ENCODE measurements around the gene PIGN.

The PIGN gene

DNA sequence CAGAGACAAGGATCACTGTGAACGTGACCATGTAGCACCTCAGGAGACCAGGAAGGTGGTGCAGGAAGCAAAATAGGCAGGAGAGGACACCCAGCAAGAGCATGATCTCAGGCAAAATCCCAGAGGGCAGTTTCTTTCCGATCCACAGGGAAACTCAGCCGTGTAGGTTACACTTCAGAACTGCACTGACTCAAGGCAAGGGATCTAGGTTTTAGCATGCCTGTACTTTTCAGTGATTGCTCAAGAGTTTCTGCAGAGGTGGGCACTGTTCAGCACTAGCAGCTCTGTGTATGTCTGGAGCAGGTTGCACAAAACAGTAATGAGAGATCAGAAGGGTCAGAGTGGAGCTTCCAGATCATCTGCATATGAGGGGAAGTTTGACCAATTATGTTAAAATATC lies 177.3 kb downstream of the PIGN start:
- DNase-seq (ENCODE audit: low read depth in 3 of 3), result no peak

DNA sequence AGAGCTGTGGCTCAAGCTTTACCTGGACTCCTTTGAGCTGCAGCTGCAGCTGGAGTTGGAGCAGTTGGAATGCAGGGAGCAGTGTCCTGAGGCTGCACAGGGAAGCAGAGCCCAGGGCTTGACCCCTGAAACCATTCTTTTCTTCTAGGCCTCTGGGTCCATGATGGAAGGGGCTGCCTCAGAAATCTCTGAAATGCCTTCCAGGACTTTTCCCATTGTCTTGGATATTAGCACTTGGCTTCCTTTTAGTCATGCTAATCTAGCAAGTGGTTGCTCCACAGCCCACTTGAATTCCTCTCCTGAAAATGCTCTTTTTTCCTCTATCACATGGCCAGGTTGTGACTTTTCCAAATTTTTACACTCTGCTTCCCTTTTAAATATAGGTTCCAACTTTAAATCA lies 185.5 kb downstream of the PIGN start:
- no peak for DNase-seq (ENCODE audit: low read depth in 3 of 3)

DNA sequence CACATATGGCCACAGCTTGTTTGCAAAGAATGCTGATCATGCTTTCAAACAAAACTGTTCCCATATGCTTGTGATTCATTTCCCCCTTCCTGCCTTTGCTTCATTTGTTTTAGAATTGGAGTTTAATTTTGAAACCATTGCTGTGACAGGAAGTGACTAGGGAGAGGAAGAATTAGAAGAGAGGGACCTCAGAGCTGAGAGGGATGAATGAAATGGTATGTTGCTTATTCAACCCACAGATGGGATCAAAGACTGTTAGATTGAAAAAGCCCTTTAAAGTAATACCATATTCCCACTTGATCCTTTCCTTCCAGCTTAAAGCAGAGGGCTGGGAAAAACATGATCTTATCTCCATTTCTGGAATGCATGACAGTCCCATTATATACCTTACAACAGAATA lies 187.9 kb downstream of the PIGN start:
- no peak for DNase-seq (ENCODE audit: low read depth in 3 of 3)

DNA sequence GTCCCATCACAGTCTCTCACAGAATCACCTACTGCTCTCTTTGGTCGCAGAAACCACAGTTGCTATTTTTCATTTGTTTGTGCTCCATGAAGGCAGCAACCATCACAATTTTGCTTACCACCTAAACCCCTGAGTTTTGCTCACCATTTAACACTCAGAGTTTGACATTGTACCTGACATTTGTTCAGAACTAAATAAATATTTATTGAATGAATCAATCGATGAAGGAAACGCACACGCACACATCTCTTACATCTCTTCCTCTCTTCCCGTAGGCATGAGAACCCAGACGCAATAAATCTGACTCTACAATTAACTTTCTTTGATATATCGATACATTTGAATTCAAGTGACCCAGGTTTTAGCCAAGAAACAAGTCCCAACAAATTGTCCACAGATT lies 188.5 kb downstream of the PIGN start:
- DNase-seq (ENCODE audit: low read depth in 3 of 3), result no peak

DNA sequence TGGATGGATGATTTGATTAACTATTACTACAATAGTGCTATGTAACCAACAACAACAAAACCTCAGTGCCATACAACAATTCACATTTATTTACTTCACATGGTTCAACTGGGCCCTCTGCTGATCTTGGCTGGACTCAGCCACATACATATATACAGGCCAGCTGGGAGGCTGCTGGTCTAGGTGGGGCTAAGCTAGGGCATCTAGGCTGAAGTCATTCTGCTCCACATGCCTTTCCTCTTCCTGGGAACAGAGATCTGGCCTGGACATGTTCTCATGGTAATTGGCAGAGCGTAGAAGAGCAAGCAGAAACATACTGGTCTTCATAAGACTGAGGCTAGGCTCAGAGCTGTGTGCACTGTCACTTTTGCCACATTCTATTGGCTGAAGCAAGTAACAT lies 191.2 kb downstream of the PIGN start:
- no peak for DNase-seq (ENCODE audit: low read depth in 3 of 3)

DNA sequence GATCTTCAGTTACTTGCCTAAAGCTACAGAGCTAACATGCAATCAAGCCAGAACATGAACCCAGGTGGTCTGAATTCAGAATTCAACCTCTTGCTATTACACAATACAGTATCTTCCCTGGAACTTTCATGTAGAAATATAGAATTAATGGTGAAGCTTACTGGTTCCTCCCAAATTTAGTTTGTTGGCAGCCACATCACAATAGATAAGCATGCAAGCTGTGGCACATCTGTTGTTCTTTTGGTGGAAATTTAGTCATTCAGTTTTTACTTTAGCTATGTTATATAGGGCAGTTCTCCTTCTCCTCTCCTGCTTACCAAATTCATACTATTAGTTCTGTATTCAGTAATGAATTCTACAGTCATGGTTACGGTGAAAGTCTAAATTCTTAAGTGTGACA lies 193.0 kb downstream of the PIGN start:
- no peak for DNase-seq (ENCODE audit: low read depth in 3 of 3)

DNA sequence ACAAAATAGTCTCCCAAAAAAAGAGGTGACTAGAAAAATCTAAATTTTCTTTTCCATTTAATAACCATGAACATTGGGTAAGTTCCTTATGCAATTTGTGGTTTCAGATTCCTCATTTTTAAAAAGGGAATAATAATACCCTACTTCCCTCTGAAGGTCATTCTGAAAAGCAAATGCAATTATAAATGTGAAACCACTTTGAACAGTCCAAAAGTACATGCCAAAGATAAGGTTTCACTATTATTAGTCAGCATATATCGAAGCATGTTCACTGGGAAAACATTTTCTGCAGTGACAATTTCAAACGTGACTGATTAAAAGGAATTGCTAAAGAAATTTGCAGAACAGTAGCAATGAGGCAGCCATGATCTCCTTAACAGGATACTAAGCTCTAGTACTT lies 193.9 kb downstream of the PIGN start:
- no peak for DNase-seq (ENCODE audit: low read depth in 3 of 3)

DNA sequence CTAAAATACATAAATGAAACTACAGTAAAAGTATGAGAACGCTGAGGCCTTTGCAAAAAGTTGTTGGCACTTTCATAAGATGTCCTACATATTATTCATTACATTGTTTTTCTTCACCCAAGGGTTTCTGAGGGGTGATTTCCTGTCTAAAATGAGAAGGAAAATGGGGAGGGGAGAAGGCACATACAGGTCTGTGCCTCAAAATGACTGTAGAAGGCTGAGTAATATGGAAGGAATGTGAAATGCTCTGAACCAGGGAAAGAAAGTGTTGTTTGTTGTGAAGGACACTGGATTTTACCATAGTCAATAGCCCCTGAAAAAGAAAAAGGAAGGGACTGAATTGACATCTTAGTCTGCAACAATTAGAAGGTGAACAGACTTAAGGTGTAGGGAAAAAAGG lies 194.6 kb downstream of the PIGN start:
- DNase-seq (ENCODE audit: low read depth in 3 of 3), result no peak

DNA sequence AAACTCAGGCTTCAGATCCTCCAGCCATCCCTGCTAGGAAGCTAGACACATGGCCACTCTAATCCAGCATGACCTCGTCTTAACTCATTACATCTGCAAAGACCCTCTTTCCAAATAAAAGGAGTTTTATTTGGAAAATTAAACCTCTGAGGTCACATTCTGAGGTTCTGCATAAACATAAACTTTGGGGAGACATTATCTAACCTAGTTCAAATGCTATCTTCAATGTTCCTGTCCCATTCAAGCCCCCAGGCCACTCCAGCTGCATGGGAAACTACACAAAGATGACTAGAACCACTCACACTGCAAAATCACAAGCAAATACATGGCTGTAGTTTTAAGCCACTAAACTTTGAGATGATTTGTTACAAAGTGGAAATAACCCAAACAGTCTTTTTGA lies 195.0 kb downstream of the PIGN start:
- no peak for DNase-seq (ENCODE audit: low read depth in 3 of 3)

DNA sequence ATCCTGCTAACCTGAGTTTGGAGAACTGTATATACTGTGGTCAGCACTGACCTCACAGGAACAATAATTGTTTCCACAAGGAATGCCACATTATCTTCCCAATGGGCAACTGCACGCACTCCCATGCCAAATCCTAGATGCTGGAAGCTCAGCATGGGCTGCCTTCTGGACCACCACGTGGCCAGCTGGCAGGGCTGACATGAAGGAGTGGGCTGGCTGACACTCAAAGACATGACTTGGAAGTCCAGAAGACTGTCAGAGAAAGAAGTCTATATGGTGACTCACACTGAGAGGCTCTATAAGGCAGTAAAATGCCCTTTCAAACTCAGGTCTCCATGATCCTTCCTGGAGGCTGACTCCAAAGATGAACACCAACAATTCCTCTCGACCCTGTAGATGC lies 195.7 kb downstream of the PIGN start:
- DNase-seq (ENCODE audit: low read depth in 3 of 3), result no peak

Data from stimulated activated CD4-positive, alpha-beta T cell treated with anti-CD3 and anti-CD28 coated beads, TNF-alpha, amount 100 ng/mL, for 24 hours (primary cell).